ENCODE results near the gene FAM168B.

Gene FAM168B

GRCh38 chr2:131113566-131114227, 20.4 kb upstream of the FAM168B start:
- no peak for TF ChIP-seq CTCF (IDR thresholded peaks at IDR 0.05; ENCODE audit: control insufficient read depth, extremely low read depth, insufficient read depth)
- DNase-seq (ENCODE audit: low read depth) = no peak

GRCh38 chr2:131112529-131112928, 19.3 kb upstream of the FAM168B start:
- H3K4me3 ChIP-seq (ENCODE audit: low read depth, low read length) = no peak overlapping the region
- no peak for DNase-seq (ENCODE audit: low read depth)
- no peak for TF ChIP-seq CTCF (IDR thresholded peaks at IDR 0.05; ENCODE audit: control insufficient read depth, extremely low read depth, insufficient read depth)

More at GRCh38 chr2:131113566-131114227, 20.4 kb upstream of the FAM168B start:
- no peak overlapping the region for H3K4me3 ChIP-seq (ENCODE audit: low read depth, low read length)

GRCh38 chr2:131105950-131106801, 12.9 kb upstream of the FAM168B start:
- DNase-seq (ENCODE audit: low read depth) = no peak
- H3K4me3 ChIP-seq (ENCODE audit: low read depth, low read length) = peak overlapping the region; percentile 93
- no peak for TF ChIP-seq CTCF (IDR thresholded peaks at IDR 0.05; ENCODE audit: control insufficient read depth, extremely low read depth, insufficient read depth)

- no peak for DNase-seq (ENCODE audit: low read depth)
These were observed 12.1 kb upstream of the FAM168B start, which contains the start of gene PLEKHB2 for GRCh38 chr2:131105156-131105949. TSS of gene PLEKHB2 (plus strand) at chr2:131105336. CDS start at chr2:131120942, 15,606 bp downstream.

GRCh38 chr2:131104487-131105155, 11.4 kb upstream of the FAM168B start:
- TF ChIP-seq CTCF (IDR thresholded peaks at IDR 0.05; ENCODE audit: control insufficient read depth, extremely low read depth, insufficient read depth) = no peak
- no peak for DNase-seq (ENCODE audit: low read depth)
- H3K4me3 ChIP-seq (ENCODE audit: low read depth, low read length) = peak overlapping the region; percentile 93

More at GRCh38 chr2:131105156-131105949, 12.1 kb upstream of the FAM168B start, which contains the start of gene PLEKHB2:
- peak; percentile 29; the same call in 1 of the 2 replicates for TF ChIP-seq CTCF (IDR thresholded peaks at IDR 0.05; ENCODE audit: control insufficient read depth, extremely low read depth, insufficient read depth)
- peak within 1 kb of the TSS; percentile 93 for H3K4me3 ChIP-seq (ENCODE audit: low read depth, low read length)

- no peak for DNase-seq (ENCODE audit: low read depth)
- no peak for TF ChIP-seq CTCF (IDR thresholded peaks at IDR 0.05; ENCODE audit: control insufficient read depth, extremely low read depth, insufficient read depth)
- no peak overlapping the region for H3K4me3 ChIP-seq (ENCODE audit: low read depth, low read length)
These were observed 9.9 kb upstream of the FAM168B start for GRCh38 chr2:131103165-131103564.

All from LNCaP clone FGC (cell line).